CD4-positive, alpha-beta T cell treated with Interleukin-10 for 1 hour (primary cell): ENCODE results near the gene CIBAR2.

ENCODE experiments used
- DNase-seq: peaks from one replicate; pipeline ENCODE4 v3.0.0-alpha.2; 2020

Gene CIBAR2

DNA sequence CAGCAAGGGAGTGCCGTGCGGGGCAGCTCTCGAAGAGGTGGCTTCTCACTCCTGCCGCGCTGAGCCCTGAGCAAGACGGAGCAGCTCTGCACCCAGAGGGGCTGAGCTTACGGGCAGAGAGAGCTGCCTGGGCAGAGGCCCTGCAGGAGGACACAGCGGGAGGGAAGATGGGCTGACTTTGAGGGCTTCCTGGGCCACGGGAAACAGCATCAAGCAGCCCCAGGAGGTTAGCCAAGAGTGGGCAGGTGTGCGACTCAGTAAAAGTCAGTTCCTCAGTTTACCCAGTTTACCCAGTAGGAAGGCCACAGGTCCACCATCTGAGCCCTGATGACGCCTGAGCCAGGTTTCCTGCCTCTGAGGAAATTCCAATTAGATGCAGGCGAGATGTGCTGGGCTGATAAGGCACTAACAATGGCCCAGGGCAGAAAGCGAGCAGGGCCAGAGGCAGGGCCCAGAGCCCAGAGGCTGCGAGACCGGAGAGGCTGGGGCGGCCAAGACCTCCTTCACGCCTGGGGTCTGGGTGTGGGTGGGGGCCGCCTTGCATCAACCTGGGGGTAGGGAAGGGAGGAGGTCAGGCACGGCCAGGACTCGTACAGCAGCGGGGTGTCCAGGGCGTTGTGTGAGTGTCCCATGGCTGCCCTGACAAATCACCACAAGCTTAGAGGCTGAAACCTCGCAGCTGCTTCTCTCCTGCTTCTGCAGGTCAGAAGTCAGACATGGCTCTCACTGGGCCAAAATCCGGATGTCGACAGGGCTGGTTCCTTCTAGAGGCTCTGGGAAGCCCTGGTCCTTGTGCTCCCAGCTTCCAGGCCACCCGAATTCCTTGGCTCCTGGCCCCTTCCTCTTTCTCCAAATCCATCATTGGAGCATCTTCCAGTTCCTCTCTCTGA lies 32.0 kb upstream of the CIBAR2 start:
- DNase-seq: no peak

- no peak for DNase-seq
These were observed 30.5 kb upstream of the CIBAR2 start for GRCh38 chr16:85142771-85143211.

DNA sequence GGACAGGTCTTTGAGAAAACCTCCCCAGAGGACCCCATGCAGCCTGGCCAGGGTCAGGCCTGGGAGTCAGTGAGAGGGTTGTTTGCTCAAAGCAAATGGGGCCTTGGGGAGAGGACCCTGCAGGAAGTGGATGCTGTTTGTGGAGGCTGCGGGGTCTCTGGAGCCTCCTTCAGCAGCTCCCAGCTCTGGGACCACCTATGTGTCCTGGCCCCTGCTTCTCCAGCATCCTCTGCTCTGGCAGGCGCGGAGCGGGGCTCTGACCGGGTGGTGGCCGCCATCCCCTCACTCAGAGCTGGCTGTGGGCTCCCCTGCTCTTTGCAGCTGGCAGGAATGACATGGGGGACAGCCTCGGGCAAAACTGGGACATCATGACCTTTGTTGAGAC lies 29.8 kb upstream of the CIBAR2 start:
- DNase-seq: no peak

- no peak for DNase-seq
These were observed 29.3 kb upstream of the CIBAR2 start for GRCh38 chr16:85141491-85142128.

- no peak for DNase-seq
These were observed 28.3 kb upstream of the CIBAR2 start for GRCh38 chr16:85140455-85141012.

GRCh38 chr16:85139881-85140339 lies 27.6 kb upstream of the CIBAR2 start:
- no peak for DNase-seq

- no peak for DNase-seq
These were observed 26.8 kb upstream of the CIBAR2 start for GRCh38 chr16:85138825-85139627.

GRCh38 chr16:85138073-85138824 lies 26.0 kb upstream of the CIBAR2 start:
- DNase-seq: no peak

GRCh38 chr16:85137323-85138072 lies 25.2 kb upstream of the CIBAR2 start:
- no peak for DNase-seq

DNA sequence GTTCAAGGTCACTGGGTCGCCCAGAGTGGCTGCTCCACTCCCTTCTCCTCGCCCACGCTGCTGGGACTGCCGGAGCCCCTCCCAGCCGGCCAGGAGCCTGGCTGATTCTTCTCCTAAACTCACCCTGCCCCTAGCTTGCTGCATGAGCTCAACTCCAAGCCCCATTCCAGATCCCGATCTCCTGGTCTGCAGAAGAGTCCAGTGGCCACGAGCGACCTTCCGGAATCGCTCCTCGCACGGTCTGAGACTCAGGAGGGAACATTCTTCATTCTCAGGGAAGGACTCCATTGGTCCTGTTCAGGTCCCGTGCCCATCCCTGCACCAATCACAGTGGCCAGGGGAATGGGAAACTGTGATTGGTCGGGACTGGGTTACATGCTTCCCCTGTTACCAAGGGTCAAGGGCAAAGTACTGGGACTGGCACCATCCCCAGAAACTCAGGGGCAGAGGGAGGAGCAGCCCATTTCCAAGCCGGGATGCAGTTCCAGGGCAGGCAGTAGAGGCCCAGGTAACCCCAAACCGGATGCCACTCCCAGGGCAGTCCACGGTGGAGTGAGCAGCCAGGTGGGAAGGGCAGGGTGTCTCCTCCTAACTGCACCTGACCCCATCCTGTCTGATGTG lies 24.5 kb upstream of the CIBAR2 start:
- DNase-seq: no peak

GRCh38 chr16:85136213-85136701 lies 24.0 kb upstream of the CIBAR2 start:
- DNase-seq: no peak

DNA sequence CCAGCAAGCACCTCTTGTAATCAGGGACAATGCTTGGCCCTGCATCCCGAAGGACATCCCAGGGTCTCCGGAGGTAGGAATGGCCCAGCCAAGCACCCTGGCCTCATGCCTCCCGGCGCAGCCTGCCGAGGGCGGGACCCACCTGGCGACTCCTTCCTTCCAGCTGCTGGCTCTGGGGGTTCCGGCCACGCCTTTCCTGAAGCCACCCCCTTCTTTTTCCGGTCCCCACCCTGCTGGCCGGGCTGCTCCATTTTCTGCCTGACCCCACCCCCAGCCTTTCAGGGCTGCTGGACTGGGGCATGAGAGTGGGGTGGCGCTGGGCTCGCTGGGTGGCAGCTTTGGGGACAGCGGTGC lies 22.5 kb upstream of the CIBAR2 start:
- DNase-seq: no peak

DNA sequence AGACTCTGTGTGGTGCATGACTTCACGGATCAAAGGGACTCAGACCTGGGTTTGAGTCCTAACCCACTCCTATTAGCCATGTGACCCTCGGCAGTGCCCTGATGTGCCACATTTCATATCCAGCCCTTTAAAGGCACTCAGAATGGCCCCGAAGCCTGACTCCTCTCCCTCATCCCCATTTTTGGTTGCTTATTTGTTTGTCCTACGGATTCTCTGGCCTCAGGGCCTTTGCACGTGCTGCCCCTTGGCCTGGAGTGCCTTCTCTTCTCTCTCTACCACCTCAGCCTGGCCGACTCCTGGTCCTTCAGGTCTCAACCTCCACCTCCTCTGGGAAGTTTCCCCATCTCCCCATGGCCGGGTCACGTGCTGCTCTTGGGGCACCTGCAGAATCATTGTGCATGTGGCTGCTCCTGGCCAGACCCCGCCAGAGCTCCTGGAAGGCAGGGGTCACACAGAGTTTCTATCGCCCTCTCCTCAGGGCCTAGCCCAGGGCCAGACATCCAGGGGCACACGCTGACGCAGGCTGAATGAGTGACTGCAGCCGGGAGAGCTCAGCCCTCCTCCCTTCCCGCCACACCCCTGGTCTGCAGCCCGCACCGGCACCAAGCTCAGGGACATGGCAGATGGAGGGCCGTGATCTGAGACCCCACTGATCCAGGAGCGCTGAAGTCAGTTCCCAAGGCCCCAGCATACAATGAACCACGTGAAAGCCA lies 22.0 kb upstream of the CIBAR2 start:
- no peak for DNase-seq

GRCh38 chr16:85133290-85133599 lies 21.0 kb upstream of the CIBAR2 start:
- no peak for DNase-seq

DNA sequence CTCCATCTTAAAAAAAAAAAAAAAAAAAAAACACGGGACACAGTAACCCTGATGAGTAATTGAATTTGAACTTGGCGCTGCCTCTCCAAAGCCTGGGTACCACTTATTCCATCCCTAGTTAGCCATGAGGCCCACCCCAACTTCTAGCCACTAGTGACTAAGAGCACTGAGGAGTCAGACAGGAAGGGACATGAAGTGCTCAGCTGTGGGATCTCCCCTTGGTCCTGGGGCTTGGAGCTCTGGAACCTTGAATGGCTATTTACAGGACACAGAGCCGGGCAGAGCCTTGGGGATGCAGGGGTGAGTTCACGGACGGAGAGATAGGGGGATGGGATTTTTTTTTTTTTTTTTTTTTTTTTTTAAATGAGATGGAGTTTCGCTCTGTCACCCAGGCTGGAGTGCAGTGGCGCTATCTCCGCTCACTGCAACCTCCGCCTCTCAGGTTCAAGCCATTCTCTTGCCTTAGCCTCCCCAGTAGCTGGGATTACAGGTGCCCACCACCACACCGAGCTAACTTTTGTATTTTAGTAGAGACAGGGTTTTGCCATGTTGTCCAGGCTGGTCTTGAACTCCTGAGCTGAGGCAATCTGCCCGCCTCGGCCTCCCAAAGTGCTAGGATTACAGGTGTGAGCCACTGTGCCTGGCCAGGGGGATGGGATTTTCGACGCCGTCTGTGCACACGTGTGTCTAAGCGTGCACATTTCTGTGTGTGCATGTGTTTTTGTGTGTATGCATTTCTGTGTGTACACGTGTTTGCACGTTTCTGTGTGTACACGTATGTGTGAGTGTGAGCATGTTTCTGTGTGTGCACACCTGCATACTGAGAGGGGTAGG lies 20.4 kb upstream of the CIBAR2 start:
- no peak for DNase-seq

GRCh38 chr16:85130705-85131028 lies 18.4 kb upstream of the CIBAR2 start:
- DNase-seq: no peak

GRCh38 chr16:85129876-85130704 lies 17.8 kb upstream of the CIBAR2 start:
- DNase-seq: no peak

DNA sequence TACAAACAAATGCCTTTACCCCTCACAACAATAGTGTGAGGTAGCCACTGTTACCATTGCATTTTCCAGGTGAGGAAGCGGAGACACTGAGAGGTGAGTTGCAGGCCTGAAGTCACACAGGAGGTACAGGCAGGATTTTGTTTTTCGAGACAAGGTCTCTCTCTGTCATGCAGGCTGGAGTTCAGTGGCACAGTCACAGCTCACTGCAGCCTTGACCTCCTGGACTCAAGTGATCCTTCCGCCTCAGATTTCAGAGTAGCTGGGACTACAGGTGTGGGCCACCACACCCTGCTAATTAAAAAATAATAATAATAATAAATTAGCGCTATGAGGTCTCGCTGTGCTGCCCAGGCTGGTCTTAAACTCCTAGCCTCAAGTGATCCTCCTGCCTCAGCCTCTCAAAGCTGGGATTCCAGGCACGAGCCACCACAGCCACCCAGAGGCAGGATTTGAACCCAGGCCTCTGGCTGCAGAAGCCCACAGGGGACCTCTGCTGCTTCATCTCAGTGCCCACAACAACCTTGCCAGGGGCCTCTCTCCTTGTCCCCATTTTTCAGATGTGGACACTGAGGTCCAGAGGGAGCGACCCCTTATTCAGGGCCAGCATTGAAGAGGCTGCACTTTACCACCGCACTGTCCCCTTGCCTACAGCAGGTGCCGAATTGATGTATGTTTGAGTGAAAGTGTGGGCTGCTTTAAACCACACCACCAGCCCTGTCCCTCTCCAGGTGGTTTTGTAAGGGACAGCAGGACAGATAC lies 16.0 kb upstream of the CIBAR2 start:
- no peak for DNase-seq
